GM18519 (cell line): ENCODE measurements around the gene COL5A1.

Source experiments
- ATAC-seq: cut with Tn5 transposase; IDR thresholded peaks from one replicate; pipeline ENCODE4 v1.9.1; 2021; ENCODE audit warnings: mild to moderate bottlenecking, moderate library complexity; ENCODE audit not compliant: unreplicated experiment, low FRiP score

COL5A1 gene

GRCh38 chr9:134778156-134778555 lies 136.6 kb downstream of the COL5A1 start:
- no peak for ATAC-seq

GRCh38 chr9:134778841-134779411 lies 137.3 kb downstream of the COL5A1 start:
- ATAC-seq: no peak

GRCh38 chr9:134779640-134780039 lies 138.0 kb downstream of the COL5A1 start:
- no peak for ATAC-seq

GRCh38 chr9:134781591-134782302 lies 140.1 kb downstream of the COL5A1 start:
- ATAC-seq: no peak

DNA sequence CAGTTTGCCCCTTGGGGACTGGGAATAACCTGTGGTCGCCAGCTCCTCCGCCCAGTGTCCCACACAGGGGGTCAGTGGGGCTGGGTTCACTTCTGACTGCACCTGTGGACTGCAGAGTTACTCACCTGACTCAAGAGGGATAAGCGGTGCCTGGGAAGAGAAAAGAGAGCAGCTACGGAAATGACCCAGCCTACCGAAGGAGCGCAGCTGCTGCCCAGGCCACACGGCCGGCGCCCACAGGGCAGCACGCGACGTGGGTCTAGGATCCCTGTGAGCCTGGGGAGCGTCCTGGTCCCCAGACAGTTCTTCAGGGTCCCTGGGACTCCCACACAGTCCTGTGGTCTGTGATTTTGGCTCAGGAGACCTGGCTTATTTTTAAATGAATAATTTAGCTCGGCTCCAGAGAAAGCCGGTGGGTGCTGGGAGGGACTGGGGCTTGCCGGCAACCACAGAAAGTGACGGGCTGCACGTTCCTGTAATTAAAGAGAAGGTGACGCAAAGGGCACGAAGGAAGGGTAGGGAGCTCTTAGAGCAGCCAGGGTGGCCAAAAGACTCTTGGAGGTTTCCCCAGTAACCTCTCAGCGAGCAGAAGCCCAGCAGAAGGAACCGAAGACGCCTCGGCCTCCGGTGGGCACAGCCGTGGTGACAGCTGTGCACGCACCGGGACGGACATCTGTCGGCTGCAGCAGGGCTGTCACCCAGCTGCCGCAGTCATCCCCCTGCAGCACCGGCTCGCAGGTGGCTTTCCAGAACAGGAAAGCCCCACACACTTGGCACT lies 141.5 kb downstream of the COL5A1 start:
- ATAC-seq: no peak

DNA sequence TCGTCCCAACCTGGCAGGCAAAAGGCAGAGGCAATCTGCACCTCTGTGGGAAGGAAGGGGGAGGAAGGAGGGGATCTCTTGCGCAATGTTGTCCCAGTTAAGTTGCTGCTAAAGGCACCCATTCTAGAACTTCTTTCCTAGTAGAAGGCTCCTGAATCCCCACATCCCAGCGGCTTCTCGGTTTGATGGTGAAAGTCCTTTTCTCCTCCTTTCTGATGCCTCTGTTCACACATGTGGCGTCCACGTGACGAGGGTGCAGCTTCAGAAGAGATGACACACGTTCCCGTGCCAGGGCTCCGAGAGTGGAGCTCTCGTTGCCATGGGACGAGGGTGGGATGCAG lies 142.1 kb downstream of the COL5A1 start:
- no peak for ATAC-seq

- ATAC-seq: no peak
Observed at GRCh38 chr9:134784577-134785305, 143.1 kb downstream of the COL5A1 start.

GRCh38 chr9:134785325-134786108 lies 143.9 kb downstream of the COL5A1 start:
- ATAC-seq: no peak

- no peak for ATAC-seq
Observed at GRCh38 chr9:134787601-134788531, 146.3 kb downstream of the COL5A1 start.

DNA sequence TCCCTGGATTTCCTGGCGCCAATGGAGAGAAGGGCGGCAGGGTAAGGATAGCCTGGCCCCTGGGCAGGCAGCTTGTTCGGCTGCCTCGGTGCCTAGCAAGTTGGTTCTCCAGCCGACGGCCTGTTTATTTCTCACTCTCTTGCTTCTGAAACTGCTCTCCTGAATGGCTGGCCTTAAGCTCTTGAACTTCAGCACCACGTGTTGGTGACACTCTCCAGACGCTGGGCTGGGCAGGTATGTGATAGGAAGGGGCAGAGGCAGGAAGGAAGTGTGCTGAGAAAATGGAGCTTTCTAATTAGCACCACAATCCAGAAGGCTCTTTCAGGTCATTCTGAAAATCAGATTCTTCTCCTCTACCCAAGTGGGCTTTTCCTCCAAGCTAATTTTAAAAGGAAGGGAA lies 147.6 kb downstream of the COL5A1 start:
- no peak for ATAC-seq

DNA sequence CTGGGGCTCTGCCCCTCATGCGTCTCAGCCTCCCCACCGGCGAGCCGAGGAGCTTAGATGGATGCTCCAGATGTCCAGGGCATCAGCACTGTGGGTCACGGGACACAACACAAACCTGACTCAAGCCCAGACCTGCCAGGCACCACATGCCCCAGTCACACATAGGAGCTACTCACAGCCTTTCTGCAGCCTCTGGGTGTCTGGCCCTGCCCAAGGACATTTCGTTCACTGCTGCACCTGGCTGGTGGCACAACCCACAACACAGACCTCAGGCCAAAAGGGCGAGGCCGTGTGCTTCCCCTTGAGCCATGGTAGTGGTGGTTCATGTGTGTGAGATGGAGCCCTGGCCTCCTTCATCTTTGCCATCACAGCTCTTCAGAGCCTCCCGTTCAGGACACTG lies 149.4 kb downstream of the COL5A1 start:
- ATAC-seq: no peak

GRCh38 chr9:134792627-134793026 lies 151.0 kb downstream of the COL5A1 start:
- no peak for ATAC-seq

DNA sequence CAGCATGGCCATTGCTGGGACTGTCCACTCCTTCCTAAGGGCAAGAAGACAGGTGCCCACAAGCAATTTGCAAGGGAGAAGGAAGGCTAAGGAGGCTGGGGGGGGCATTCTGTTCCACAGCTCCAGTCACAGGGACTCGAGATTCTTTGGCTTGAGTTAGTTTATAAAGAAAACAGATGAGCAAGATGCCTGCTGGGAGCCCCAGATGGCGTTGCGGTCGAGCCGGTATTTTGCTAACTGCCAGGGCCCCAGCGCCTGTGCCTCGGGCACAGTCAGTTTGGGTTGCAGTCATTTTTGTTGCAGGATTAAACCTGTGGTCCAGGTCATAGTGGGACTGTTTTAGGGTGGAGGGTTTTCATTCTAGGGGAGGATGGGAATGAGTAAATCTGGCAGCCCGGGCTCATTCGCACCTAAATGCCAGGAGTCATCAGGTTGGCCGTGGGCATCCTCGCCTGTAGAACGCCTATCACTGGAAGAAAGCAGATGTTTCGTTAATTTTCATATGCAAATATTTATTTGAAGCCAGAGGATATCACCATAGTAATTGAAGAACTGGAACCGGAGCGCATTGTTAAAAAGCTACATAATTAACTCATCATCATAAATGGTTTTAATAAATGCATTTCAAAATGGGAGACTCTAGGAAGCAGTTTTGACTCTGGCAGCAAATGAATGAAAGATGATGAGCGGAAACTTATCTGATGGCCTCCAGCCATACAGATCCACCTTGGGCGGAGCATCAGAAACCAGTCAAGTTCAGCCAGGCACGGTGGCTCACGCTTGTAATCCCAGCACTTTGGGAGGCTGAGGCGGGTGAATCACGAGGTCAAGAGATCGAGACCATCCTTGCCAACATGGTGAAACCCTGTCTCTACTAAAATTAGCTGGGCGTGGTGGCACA lies 151.9 kb downstream of the COL5A1 start:
- no peak for ATAC-seq

DNA sequence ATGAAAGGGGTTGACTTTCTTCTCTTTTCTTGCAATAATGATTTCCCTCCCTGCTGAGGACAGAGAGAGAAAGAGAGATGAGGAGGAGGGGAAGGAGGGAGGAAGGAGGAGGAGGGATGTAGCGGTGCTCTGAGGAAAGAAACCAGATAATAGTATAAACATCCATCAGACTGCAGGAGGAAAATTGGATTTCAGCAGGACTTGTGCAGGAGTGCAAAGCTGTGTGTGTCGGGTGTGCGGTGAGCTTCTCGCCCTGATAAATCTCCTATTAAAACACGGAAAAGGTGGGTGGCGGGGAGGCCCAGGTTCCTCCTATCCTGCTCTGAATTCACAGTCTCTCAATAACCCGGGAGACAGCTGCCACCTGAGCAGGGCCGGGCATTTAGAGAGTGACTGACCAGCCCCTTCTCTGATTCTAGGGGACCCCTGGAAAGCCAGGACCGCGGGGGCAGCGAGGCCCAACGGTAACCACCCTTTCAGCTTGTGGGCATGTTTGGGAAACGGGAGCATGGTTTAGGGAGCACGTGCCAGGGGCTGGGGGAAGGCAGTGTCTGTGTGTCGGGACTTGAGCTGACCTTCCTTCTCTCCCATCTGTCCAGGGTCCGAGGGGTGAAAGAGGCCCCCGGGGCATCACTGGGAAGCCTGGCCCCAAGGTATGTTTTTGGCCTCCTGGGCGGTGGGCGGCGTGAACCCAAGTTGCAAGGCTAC lies 153.2 kb downstream of the COL5A1 start:
- ATAC-seq: no peak

DNA sequence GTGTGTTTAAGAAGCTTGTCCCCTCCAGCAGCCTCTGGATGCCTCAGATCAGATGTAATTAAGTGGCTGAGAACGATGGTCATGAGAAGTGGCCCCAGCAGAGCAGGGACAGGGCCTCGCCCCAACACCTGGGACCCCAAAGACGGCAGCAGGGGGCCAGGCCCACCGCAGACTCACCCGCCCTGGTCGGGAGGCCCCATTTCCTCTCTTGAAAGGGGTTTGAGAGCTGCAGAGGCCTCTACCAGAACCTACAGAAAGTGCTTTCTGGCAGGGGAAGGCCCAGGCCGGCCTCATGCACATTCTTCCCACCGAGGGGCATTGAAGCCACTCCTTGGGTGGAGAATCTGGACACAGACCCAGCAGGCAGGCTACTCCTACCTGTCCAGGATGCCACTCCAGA lies 153.8 kb downstream of the COL5A1 start:
- ATAC-seq: no peak

- ATAC-seq: no peak
Observed at GRCh38 chr9:134796882-134797281, 155.3 kb downstream of the COL5A1 start.

DNA sequence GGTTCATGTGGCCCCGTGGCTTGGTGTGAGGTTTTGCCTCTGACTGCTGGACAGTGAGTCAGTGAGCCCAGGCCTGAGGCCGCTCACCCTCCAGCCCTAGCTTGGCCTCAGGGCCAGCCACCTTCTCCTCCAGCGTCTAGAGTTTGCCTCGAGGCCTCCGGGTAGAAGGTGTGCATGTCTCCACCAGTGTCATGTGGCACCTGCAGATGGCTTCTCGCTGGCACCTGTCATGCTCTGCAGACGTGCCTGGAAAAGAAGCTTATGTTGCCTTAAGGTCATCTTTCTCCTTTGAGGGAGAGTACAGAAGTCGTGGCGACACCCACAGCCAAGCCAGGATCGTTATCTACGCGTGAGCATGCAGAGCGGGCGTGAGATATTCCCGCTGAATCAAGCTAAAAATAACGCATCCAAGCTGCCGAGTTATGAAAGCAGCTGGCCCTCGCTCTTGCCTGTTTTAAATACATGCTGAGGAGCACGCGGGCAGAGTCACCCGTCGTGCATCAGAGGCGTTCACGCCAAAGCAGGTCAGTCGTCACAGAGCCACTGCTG lies 159.3 kb downstream of the COL5A1 start:
- ATAC-seq: no peak
